ENCODE results near the gene OLFM1.
A peak's percentile ranks its signal among the peaks of the same experiment; 100 is the strongest.

The OLFM1 gene

GRCh38 chr9:135070198-135070951, 17.1 kb upstream of the OLFM1 start:
- Histone ChIP-seq H3K27me3 (ENCODE audit: insufficient read depth, poor library complexity, severe bottlenecking) (peaks cover 6% of the 10 kb centered on the region), H3K27ac (replicated peaks) (no peak overlapping the region), H3K4me3 (replicated peaks; ENCODE audit: insufficient read depth, low read length) (no peak overlapping the region)
- TF ChIP-seq SPI1 (IDR thresholded peaks at IDR 0.05; ENCODE audit: borderline replicate concordance, low read depth) = no peak
- TF ChIP-seq GABPA (IDR thresholded peaks at IDR 0.05; ENCODE audit: low read depth) = no peak
- TF ChIP-seq CTCF (IDR thresholded peaks at IDR 0.05; ENCODE audit: insufficient read depth, low read length) = no peak
- no peak for TF ChIP-seq REST (IDR thresholded peaks at IDR 0.05; ENCODE audit: insufficient replicate concordance, low read depth)
- TF ChIP-seq POLR2AphosphoS5 (IDR thresholded peaks at IDR 0.05; ENCODE audit: low read depth) = no peak
- no peak for DNase-seq (ENCODE audit: low read depth in 1 of 2, low spot score in 1 of 2)

- no peak for DNase-seq (ENCODE audit: low read depth in 1 of 2, low spot score in 1 of 2)
- H3K27me3 ChIP-seq (ENCODE audit: insufficient read depth, poor library complexity, severe bottlenecking) = peaks cover 9% of the 10 kb centered on the region
- H3K4me3 ChIP-seq (replicated peaks; ENCODE audit: insufficient read depth, low read length) = no peak overlapping the region
- TF ChIP-seq POLR2AphosphoS5 (IDR thresholded peaks at IDR 0.05; ENCODE audit: low read depth) (no peak), CTCF (IDR thresholded peaks at IDR 0.05; ENCODE audit: insufficient read depth, low read length) (no peak), REST (IDR thresholded peaks at IDR 0.05; ENCODE audit: insufficient replicate concordance, low read depth) (no peak), SPI1 (IDR thresholded peaks at IDR 0.05; ENCODE audit: borderline replicate concordance, low read depth) (peak; percentile 80), GABPA (IDR thresholded peaks at IDR 0.05; ENCODE audit: low read depth) (no peak)
- no peak overlapping the region for H3K27ac ChIP-seq (replicated peaks)
Measured at GRCh38 chr9:135070964-135071735, 16.3 kb upstream of the OLFM1 start.

GRCh38 chr9:135073081-135073740, 14.3 kb upstream of the OLFM1 start:
- TF ChIP-seq POLR2AphosphoS5 (IDR thresholded peaks at IDR 0.05; ENCODE audit: low read depth) (no peak), CTCF (IDR thresholded peaks at IDR 0.05; ENCODE audit: insufficient read depth, low read length) (no peak), GABPA (IDR thresholded peaks at IDR 0.05; ENCODE audit: low read depth) (no peak), REST (IDR thresholded peaks at IDR 0.05; ENCODE audit: insufficient replicate concordance, low read depth) (no peak), SPI1 (IDR thresholded peaks at IDR 0.05; ENCODE audit: borderline replicate concordance, low read depth) (no peak)
- Histone ChIP-seq H3K27ac (replicated peaks) (no peak overlapping the region), H3K27me3 (ENCODE audit: insufficient read depth, poor library complexity, severe bottlenecking) (peaks cover 19% of the 10 kb centered on the region), H3K4me3 (replicated peaks; ENCODE audit: insufficient read depth, low read length) (no peak overlapping the region)
- no peak for DNase-seq (ENCODE audit: low read depth in 1 of 2, low spot score in 1 of 2)

Measured in HL-60 (cell line).